Measurements from ENCODE around the gene PRUNE2.
"Not testable (repeated sequence)": the region's sequence is repeated elsewhere in the genome, so short reads cannot be mapped to it uniquely, and the experiment has no call there.

PRUNE2 gene

DNA sequence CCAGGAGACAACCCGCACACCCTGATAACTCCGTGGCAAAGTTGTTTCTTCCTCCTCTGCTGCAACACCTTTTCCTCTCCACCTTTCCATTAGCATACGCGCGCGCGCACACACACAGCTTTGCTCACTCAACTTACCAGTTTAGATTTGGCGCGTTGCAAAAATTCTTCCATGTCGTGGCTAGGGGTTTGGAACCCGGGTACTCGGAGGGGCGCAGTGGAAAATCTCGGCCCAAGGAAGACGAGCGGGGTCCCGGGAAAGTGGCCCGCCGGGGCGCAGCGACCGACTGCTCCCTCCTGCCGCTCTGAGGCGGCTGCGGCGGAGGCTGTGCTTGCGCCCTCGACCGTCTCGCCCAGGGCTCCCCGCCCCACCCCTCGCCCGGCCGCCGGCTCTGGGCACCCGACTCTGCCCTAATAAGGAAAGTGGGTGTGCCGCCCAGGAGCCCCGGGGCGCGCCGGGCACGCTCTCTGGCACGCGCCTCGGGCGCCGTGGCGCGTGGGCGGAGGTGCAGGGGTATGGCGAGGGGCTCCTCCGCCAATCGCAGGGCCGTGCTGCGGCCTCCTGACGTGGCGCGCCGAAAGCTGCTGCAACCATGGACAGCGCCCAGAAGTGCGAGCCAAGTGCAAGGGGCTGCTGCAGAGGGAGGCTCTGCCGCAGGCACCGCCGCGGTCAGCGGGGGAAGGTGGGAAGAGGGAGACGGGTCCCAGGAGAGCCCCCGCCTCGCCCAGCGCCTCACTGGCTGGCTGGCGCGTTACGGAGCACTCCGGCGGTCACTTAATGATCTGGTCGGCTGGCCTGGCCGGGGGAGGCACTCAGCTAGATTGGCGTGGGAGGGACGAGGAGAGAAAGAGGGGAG is at the start of gene PRUNE2:
Gene PRUNE2 (minus strand): TSS at position 324 of the 856 bp plus-strand sequence. CDS start 151 bp downstream, at position 173.
- TF ChIP-seq CTCF (IDR thresholded peaks at IDR 0.05; ENCODE audit: control extremely low read depth, extremely low read depth, low read depth, missing control alignments) = no peak
- ChIA-PET CTCF (no interaction called here), POLR2A (no interaction called here)
- peak; percentile 39 for DNase-seq (ENCODE audit: extremely low spot score)

GRCh38 chr9:76955406-76955805 is 49.5 kb upstream of the PRUNE2 start:
- DNase-seq (ENCODE audit: extremely low spot score); CTCF ChIA-PET; POLR2A ChIA-PET: not testable (repeated sequence)

DNA sequence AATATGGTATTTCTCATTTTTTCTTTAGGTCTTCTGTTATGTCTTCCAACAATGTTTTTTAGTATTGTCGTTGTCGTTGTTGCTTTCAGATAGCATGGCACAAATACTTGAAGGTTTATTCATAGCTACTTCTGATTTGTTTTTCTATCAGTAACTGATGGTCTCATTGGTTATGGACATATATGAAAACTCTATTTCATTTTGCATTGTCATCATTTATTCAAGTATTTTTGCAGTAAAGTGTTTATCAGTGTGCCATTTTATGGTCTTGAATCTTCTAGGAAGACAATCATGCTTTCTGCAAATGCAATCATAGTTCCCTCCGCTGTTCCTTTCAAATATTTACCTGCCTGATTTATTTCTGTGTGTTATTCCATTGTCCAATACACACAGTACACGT is 44.0 kb upstream of the PRUNE2 start:
- POLR2A ChIA-PET = no interaction called here
- DNase-seq (ENCODE audit: extremely low spot score) = no peak
- TF ChIP-seq CTCF (IDR thresholded peaks at IDR 0.05; ENCODE audit: control extremely low read depth, extremely low read depth, low read depth, missing control alignments) = no peak
- CTCF ChIA-PET = no interaction called here

DNA sequence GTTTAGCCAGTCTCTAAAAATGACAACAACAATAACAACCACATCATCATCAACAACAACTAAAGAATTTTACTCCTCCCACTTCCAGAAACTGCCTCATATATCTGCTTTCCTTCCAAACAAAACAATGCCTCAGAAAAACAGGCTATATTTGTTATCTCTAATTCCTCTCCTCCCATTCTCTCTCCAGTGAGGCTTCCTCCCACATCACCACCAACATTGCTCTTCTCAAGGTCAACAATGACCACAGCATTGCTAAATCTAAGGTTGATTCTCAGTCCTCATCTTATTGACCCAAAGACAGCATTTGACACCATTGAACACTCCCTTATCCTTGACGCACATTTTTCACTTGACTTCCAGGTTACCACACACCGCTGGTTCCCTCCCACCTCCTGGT is 38.1 kb upstream of the PRUNE2 start:
- ChIA-PET POLR2A (no interaction called here), CTCF (no interaction called here)
- no peak for TF ChIP-seq CTCF (IDR thresholded peaks at IDR 0.05; ENCODE audit: control extremely low read depth, extremely low read depth, low read depth, missing control alignments)
- DNase-seq (ENCODE audit: extremely low spot score) = no peak

- TF ChIP-seq CTCF (IDR thresholded peaks at IDR 0.05; ENCODE audit: control extremely low read depth, extremely low read depth, low read depth, missing control alignments) = no peak
- ChIA-PET CTCF (no interaction called here), POLR2A (no interaction called here)
- DNase-seq (ENCODE audit: extremely low spot score) = no peak
These were observed 37.1 kb upstream of the PRUNE2 start for GRCh38 chr9:76943054-76943453.

GRCh38 chr9:76932757-76933156 is 26.8 kb upstream of the PRUNE2 start:
- TF ChIP-seq CTCF (IDR thresholded peaks at IDR 0.05; ENCODE audit: control extremely low read depth, extremely low read depth, low read depth, missing control alignments) = no peak
- ChIA-PET CTCF (no interaction called here), POLR2A (no interaction called here)
- DNase-seq (ENCODE audit: extremely low spot score) = no peak

GRCh38 chr9:76932265-76932664 is 26.4 kb upstream of the PRUNE2 start:
- no peak for DNase-seq (ENCODE audit: extremely low spot score)
- POLR2A ChIA-PET = no interaction called here
- CTCF ChIA-PET = no interaction called here
- no peak for TF ChIP-seq CTCF (IDR thresholded peaks at IDR 0.05; ENCODE audit: control extremely low read depth, extremely low read depth, low read depth, missing control alignments)

All from GM10248 (cell line).